Activated B cell treated with CpG ODN at 0.5 μM for 24 hours (primary cell): Measurements from ENCODE around the gene PPP1R7. TPM values are rescaled to one million over a fixed set of nuclear protein-coding genes. Genes with fewer than 3 reads are reported as not detected.

Source experiments
- ATAC-seq: fragments of 200-7000 bp; cut with Tn5 transposase; one replicate; pipeline ENCODE4 v1.10.0; 2021; ENCODE audit warnings: low read depth, mild to moderate bottlenecking, moderate library complexity
- CTCF ChIA-PET: fragments of 350-600 bp; sonication (Branson Sonifier 250); formaldehyde crosslinking; loops from one replicate; lab custom pipeline; 2021; ENCODE audit warnings: antibody characterized with exemption; lab: Charles Lee
- POLR2A ChIA-PET: fragments of 350-600 bp; sonication (Branson Sonifier 250); formaldehyde crosslinking; loops from one replicate; lab custom pipeline; 2021; ENCODE audit warnings: antibody characterized with exemption; lab: Charles Lee
- DNase-seq: peaks from one replicate; pipeline ENCODE4 v3.0.0; 2022
- H3K27ac Mint-ChIP-seq: one replicate; pipeline ENCODE4 v1.8.0; 2020; ENCODE audit warnings: mixed read lengths
- H3K27me3 Mint-ChIP-seq: one replicate; pipeline ENCODE4 v1.8.0; 2021; ENCODE audit warnings: mixed read lengths
- H3K36me3 Mint-ChIP-seq: one replicate; pipeline ENCODE4 v1.8.0; 2021; ENCODE audit warnings: low read depth, mixed read lengths
- H3K4me1 Mint-ChIP-seq: one replicate; pipeline ENCODE4 v1.8.0; 2021; ENCODE audit warnings: mixed read lengths
- H3K4me3 Mint-ChIP-seq: one replicate; pipeline ENCODE4 v1.8.0; 2020; ENCODE audit warnings: mild to moderate bottlenecking, mixed read lengths
- H3K9me3 Mint-ChIP-seq: one replicate; pipeline ENCODE4 v1.8.0; 2020; ENCODE audit warnings: mixed read lengths
- intact Hi-C: fragments of 100-400 bp; cut with micrococcal nuclease; formaldehyde crosslinking; loops from one replicate; pipeline ENCODE4 v1.15.1; 2024
- total RNA-seq: library from RNA; stranded (reverse); gene quantifications from 2 replicates; pipeline ENCODE4 v1.2.3, GENCODE V29; 2022
- TF ChIP-seq, protein P1 (sequence below): fragments of 200-600 bp; IDR thresholded peaks from one replicate; pipeline ENCODE4 v1.8.0; 2022; ENCODE audit warnings: antibody characterized with exemption, mild to moderate bottlenecking

PPP1R7 gene
- total RNA-seq, 1 donor from 2014 or later: 72.0 TPM

GRCh38 chr2:241201445-241202267, 51.4 kb downstream of the PPP1R7 start:
- POLR2A ChIA-PET: no interaction called here
- ATAC-seq (no peak), DNase-seq (no peak)
- Mint-ChIP-seq H3K27ac (no peak overlapping the region), H3K27me3 (no peaks in the 10 kb centered on the region), H3K4me3 (no peak overlapping the region), H3K4me1 (no peaks in the 10 kb centered on the region), H3K36me3 (no peaks in the 10 kb centered on the region), H3K9me3 (no peaks in the 10 kb centered on the region)
- TF ChIP-seq, protein P1, sequence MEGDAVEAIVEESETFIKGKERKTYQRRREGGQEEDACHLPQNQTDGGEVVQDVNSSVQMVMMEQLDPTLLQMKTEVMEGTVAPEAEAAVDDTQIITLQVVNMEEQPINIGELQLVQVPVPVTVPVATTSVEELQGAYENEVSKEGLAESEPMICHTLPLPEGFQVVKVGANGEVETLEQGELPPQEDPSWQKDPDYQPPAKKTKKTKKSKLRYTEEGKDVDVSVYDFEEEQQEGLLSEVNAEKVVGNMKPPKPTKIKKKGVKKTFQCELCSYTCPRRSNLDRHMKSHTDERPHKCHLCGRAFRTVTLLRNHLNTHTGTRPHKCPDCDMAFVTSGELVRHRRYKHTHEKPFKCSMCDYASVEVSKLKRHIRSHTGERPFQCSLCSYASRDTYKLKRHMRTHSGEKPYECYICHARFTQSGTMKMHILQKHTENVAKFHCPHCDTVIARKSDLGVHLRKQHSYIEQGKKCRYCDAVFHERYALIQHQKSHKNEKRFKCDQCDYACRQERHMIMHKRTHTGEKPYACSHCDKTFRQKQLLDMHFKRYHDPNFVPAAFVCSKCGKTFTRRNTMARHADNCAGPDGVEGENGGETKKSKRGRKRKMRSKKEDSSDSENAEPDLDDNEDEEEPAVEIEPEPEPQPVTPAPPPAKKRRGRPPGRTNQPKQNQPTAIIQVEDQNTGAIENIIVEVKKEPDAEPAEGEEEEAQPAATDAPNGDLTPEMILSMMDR: no peak
- CTCF ChIA-PET: no interaction called here
- intact Hi-C loops: no loop called here

DNA sequence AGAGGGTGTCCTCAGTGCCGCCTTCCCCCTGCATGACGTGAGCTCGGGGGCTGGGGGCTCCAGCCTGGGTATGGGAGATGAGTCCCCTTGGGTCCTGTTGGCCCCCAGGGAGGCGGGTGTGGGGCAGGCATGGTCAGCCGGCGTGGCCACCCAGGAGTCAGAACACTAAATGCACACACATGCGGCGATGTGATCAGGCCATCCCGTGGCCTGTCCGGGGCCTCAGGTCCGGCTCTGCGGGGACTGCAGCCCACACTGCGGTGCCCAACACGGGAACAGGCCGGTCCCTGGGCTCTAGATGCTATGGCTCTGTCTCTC, 52.0 kb downstream of the PPP1R7 start:
- intact Hi-C loops: no loop called here
- TF ChIP-seq, protein P1: no peak
- Mint-ChIP-seq H3K4me3 (no peak overlapping the region), H3K27ac (no peak overlapping the region), H3K27me3 (no peaks in the 10 kb centered on the region), H3K36me3 (no peaks in the 10 kb centered on the region), H3K9me3 (no peaks in the 10 kb centered on the region), H3K4me1 (no peaks in the 10 kb centered on the region)
- ChIA-PET POLR2A (no interaction called here), CTCF (no interaction called here)
- DNase-seq (no peak), ATAC-seq (no peak)

- DNase-seq (no peak), ATAC-seq (no peak)
- Mint-ChIP-seq H3K4me1 (no peaks in the 10 kb centered on the region), H3K36me3 (no peaks in the 10 kb centered on the region), H3K4me3 (no peak overlapping the region), H3K27ac (no peak overlapping the region), H3K27me3 (no peaks in the 10 kb centered on the region), H3K9me3 (no peaks in the 10 kb centered on the region)
- CTCF ChIA-PET: no interaction called here
- intact Hi-C loops: no loop called here
- POLR2A ChIA-PET: no interaction called here
- TF ChIP-seq, protein P1: no peak
Observed at GRCh38 chr2:241202681-241203080, 52.4 kb downstream of the PPP1R7 start.

DNA sequence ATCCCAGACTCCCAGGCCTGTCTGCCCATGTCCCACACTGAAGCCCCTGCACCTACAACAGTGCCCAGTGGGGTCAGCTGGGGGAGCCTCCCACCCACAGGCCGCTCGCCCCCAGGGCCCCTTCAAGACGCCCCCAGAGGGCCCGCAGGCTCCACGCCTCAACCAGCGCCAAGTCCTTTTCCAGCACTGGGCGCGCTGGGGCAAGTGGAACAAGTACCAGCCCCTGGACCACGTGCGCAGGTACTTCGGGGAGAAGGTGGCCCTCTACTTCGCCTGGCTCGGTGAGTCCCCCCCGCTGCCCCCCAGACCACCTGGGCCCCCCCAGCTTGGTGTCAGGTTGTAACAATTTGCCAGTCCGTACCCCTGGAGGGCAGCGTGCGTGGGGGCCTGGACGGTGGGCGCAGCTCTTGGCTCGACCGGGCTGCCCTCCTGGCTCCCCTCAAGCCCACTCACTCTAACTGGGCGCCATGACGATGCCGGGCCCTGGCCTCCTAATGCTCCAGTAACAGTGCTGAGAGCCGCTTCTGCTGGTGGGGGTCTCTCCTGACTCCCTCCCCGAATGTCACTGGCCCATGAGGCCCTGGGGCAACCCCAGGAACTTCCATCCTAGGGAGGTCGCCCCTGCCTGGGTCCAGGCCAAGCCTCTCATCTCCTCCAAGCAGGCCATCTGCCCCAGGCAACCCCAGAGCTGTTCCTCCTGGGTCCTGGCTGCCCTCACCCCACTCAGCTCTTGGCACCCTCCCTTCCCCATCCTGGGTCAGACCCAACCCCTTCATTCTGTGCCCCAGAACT, 53.1 kb downstream of the PPP1R7 start:
- intact Hi-C loops: no loop called here
- no peaks in the 10 kb centered on the region for H3K4me1 Mint-ChIP-seq
- ATAC-seq (no peak), DNase-seq (no peak)
- TF ChIP-seq, protein P1: no peak
- no peaks in the 10 kb centered on the region for H3K27me3 Mint-ChIP-seq
- CTCF ChIA-PET: no interaction called here
- H3K9me3 Mint-ChIP-seq: no peaks in the 10 kb centered on the region
- POLR2A ChIA-PET: no interaction called here
- no peaks in the 10 kb centered on the region for H3K36me3 Mint-ChIP-seq
- H3K27ac Mint-ChIP-seq: no peak overlapping the region
- H3K4me3 Mint-ChIP-seq: no peak overlapping the region

DNA sequence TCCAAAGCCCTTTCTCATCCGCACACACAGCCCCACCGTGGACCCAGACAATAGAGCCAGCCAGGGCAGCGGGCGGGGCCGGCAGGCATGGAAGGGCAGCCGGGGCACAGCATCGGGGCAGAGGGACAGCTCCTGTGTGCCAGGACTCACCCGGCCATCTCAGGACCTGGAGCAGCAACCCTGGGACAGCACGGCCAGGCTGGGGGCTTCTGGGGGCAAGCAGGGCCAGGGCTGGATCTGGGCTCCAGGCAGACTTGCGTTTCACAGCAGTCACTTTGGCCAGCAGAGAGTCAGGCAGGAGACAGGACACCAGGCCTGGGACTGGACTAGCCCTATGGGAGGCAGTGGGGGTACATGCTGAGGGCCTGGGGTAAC, 53.7 kb downstream of the PPP1R7 start:
- Mint-ChIP-seq H3K27me3 (no peaks in the 10 kb centered on the region), H3K4me1 (no peaks in the 10 kb centered on the region), H3K4me3 (no peak overlapping the region), H3K27ac (no peak overlapping the region), H3K36me3 (no peaks in the 10 kb centered on the region), H3K9me3 (no peaks in the 10 kb centered on the region)
- intact Hi-C loops: no loop called here
- no peak for DNase-seq
- ATAC-seq: no peak
- TF ChIP-seq, protein P1: no peak
- ChIA-PET POLR2A (no interaction called here), CTCF (no interaction called here)
